DOHH2 (cell line): ENCODE measurements around the gene USP8.

Experiments
- H3F3A ChIP-seq: fragments of 200-600 bp; sonication (generic), shearing (Covaris generic); 2 replicates; pipeline ENCODE4 v1.6.0; 2016; ENCODE audit warnings: antibody characterized with exemption, mild to moderate bottlenecking; ENCODE audit not compliant: control insufficient read depth, insufficient read depth
- H3K27ac ChIP-seq: fragments of 200-600 bp; sonication (generic); 2 replicates; pipeline ENCODE4 v1.5.1; 2014; ENCODE audit warnings: low read depth, mild to moderate bottlenecking, low read length, moderate library complexity
- H3K27me3 ChIP-seq: fragments of 200-600 bp; sonication (generic); 2 replicates; pipeline ENCODE4 v1.6.1; 2014; ENCODE audit warnings: mild to moderate bottlenecking, low read length, mixed read lengths; ENCODE audit not compliant: control insufficient read depth
- H3K36me3 ChIP-seq: fragments of 200-600 bp; sonication (generic); 2 replicates; pipeline ENCODE4 v1.6.1; 2014; ENCODE audit warnings: mild to moderate bottlenecking, low read length, moderate library complexity, mixed read lengths; ENCODE audit not compliant: control insufficient read depth
- H3K4me1 ChIP-seq: fragments of 200-600 bp; sonication (generic); 2 replicates; pipeline ENCODE4 v1.6.1; 2014; ENCODE audit warnings: mild to moderate bottlenecking, low read length, mixed read lengths; ENCODE audit not compliant: control insufficient read depth
- H3K4me2 ChIP-seq: fragments of 200-600 bp; sonication (generic); 2 replicates; pipeline ENCODE4 v1.6.0; 2014; ENCODE audit warnings: mild to moderate bottlenecking, low read length, moderate library complexity
- H3K4me3 ChIP-seq: fragments of 200-600 bp; sonication (generic); 2 replicates; pipeline ENCODE4 v1.5.1; 2014; ENCODE audit warnings: mild to moderate bottlenecking, low read length, mixed read lengths
- H3K79me2 ChIP-seq: fragments of 200-600 bp; sonication (generic); 2 replicates; pipeline ENCODE4 v1.6.1; 2014; ENCODE audit warnings: mild to moderate bottlenecking, low read length, mixed read lengths; ENCODE audit not compliant: control insufficient read depth
- H3K9me2 ChIP-seq: fragments of 200-600 bp; sonication (generic); replicated peaks from 2 replicates; pipeline ENCODE4 v1.6.1; 2014; ENCODE audit warnings: mild to moderate bottlenecking, low read length, mixed read lengths; ENCODE audit not compliant: control insufficient read depth
- H3K9me3 ChIP-seq: fragments of 200-600 bp; sonication (generic); 2 replicates; pipeline ENCODE4 v1.6.1; 2014; ENCODE audit warnings: antibody characterized with exemption, low read length, mixed read lengths; ENCODE audit not compliant: control insufficient read depth, insufficient read depth
- H4K20me1 ChIP-seq: fragments of 200-600 bp; sonication (generic); 2 replicates; pipeline ENCODE4 v1.6.0; 2014; ENCODE audit warnings: low read depth, mild to moderate bottlenecking, antibody characterized with exemption, low read length, moderate library complexity; ENCODE audit not compliant: control insufficient read depth, insufficient read depth
- EZH2phosphoT487 ChIP-seq: fragments of 200-600 bp; sonication (generic); IDR thresholded peaks from 2 replicates; pipeline ENCODE4 v1.6.1; 2017; ENCODE audit warnings: borderline replicate concordance, mild to moderate bottlenecking, antibody characterized with exemption, low read length, moderate library complexity, mixed read lengths
- TF ChIP-seq, protein P1 (sequence below): fragments of 200-600 bp; sonication (generic); IDR thresholded peaks from one replicate; pipeline ENCODE4 v1.5.1; 2014; ENCODE audit warnings: antibody characterized with exemption, mild to moderate bottlenecking, low read depth, low read length; ENCODE audit not compliant: poor library complexity, severe bottlenecking

USP8 gene

DNA sequence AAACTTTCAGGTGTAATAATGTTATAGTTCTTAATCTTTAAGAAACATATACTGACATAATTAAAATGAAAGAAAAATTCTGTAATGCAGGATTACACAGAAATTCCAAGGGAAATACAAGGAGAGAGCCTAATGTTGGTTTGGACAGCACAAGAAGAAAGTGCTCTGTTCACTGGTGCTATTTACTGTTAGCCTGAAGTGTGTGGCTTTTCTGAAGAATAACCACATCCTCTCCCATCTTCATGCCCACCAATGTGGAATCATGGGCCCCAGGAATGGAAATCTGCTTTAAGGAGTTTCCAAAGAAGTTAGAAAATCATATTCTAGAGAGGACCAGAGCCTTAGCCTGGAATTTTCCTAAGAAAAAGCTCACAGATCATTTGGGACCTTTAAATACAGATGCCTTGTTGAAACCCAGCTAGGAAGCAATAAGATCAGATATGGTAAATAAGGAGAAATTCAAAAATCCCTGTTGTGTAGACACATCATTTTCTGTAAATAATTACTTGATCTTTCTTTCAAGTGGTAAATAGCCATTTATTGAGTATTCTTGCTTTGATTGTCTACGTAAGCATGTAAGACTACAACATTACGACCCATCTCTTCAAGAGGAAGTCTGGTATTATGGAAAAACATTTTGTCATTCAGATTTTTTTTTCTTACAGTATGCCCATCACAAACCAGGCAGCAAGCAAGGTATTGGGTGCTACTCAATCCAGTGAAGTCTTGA lies 132.6 kb downstream of the USP8 start:
- Histone ChIP-seq H3F3A (peaks cover 8% of the 10 kb centered on the region), H3K9me3 (no peaks in the 10 kb centered on the region), H3K27ac (no peak overlapping the region), H3K27me3 (no peaks in the 10 kb centered on the region), H3K36me3 (peaks cover 14% of the 10 kb centered on the region), H3K4me2 (no peak overlapping the region), H3K4me1 (no peaks in the 10 kb centered on the region), H3K79me2 (no peaks in the 10 kb centered on the region), H3K4me3 (no peak overlapping the region), H3K9me2 (no peaks in the 10 kb centered on the region), H4K20me1 (no peaks in the 10 kb centered on the region)
- TF ChIP-seq, protein P1, sequence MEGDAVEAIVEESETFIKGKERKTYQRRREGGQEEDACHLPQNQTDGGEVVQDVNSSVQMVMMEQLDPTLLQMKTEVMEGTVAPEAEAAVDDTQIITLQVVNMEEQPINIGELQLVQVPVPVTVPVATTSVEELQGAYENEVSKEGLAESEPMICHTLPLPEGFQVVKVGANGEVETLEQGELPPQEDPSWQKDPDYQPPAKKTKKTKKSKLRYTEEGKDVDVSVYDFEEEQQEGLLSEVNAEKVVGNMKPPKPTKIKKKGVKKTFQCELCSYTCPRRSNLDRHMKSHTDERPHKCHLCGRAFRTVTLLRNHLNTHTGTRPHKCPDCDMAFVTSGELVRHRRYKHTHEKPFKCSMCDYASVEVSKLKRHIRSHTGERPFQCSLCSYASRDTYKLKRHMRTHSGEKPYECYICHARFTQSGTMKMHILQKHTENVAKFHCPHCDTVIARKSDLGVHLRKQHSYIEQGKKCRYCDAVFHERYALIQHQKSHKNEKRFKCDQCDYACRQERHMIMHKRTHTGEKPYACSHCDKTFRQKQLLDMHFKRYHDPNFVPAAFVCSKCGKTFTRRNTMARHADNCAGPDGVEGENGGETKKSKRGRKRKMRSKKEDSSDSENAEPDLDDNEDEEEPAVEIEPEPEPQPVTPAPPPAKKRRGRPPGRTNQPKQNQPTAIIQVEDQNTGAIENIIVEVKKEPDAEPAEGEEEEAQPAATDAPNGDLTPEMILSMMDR = no peak

DNA sequence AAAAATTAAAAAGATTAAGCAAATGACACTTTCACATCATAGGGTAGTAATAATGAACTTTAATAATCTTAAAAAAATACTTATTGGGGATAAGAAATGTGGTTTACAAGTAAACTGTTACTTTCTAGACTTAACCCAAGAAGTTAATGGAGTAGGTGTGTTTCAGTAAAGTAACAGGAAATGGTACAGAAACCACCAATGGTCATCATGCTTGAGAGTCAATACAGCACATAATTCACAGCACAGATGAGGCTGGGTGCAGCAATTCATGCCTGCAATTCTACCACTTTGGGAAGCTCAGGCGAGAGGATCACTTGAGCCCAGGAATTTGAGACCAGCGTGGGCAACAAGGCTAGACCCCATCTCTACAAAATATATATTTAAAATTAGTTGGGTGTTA lies 133.8 kb downstream of the USP8 start:
- Histone ChIP-seq H3K4me3 (no peak overlapping the region), H3K4me2 (no peak overlapping the region), H3K27me3 (no peaks in the 10 kb centered on the region), H3K9me3 (no peaks in the 10 kb centered on the region), H4K20me1 (no peaks in the 10 kb centered on the region), H3K27ac (no peak overlapping the region), H3K9me2 (no peaks in the 10 kb centered on the region), H3K4me1 (no peaks in the 10 kb centered on the region), H3K79me2 (no peaks in the 10 kb centered on the region), H3K36me3 (peaks cover 26% of the 10 kb centered on the region), H3F3A (peaks cover 3% of the 10 kb centered on the region; the same call in 1 of the 2 replicates)
- TF ChIP-seq EZH2phosphoT487 = no peak
- TF ChIP-seq, protein P1 = no peak

DNA sequence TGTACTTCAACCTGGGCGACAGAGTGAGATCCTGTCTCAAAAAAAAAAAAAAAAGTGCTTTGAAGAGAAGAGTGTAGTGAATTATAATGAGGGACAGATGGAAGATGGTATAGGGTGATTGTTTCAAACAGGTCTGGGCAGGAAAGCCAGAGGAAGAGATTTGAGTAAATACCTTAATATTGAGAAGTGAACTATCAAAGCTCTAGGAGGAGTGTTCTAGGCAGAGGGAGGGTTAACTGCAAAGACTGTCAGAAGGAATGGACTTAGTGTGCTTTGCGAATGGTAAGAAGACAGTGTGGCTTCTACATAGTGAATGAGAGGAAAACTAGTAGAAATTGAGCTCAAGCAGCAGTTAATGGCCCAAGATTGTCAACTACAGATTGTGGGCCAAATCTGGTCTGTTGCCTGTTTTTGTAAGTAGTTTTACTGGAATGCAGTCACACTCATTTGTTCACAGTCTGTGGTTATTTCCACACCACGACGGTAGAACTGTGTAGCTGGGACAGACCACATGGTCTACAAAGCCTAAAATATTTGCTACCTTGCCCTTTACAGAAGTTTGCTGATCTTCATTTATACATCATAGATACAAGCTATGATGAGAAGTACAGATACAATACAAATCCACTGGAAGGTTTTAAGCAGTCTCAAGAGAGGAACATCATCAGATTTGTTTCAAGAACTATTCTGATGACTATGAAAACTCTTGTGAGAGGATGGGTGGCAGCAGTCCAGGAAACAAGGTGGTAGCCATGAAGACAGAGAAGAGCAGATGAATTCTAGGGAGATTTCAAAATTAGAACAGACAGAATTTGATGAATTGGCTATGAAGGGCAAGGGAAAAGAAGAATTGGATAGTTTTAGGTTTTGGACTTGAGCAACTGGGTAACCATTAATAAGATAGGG lies 138.8 kb downstream of the USP8 start:
- Histone ChIP-seq H3K27ac (no peak overlapping the region), H3K4me3 (no peak overlapping the region), H3F3A (peaks cover 4% of the 10 kb centered on the region; the same call in 1 of the 2 replicates), H3K36me3 (peaks cover 50% of the 10 kb centered on the region), H3K27me3 (no peaks in the 10 kb centered on the region), H3K9me3 (no peaks in the 10 kb centered on the region), H3K4me2 (no peak overlapping the region), H4K20me1 (no peaks in the 10 kb centered on the region), H3K9me2 (no peaks in the 10 kb centered on the region), H3K4me1 (no peaks in the 10 kb centered on the region), H3K79me2 (no peaks in the 10 kb centered on the region)
- TF ChIP-seq, protein P1 = no peak
- no peak for TF ChIP-seq EZH2phosphoT487
